ENCODE results near the gene FSTL4. TPM values are rescaled to one million over a fixed set of nuclear protein-coding genes. Genes with fewer than 3 reads are reported as not detected.

Gene FSTL4
- total and polyA plus RNA-seq, 2 of the 4 experiments (the other 2 are of a cell fraction) = 0.18 TPM; not detected in 1

DNA sequence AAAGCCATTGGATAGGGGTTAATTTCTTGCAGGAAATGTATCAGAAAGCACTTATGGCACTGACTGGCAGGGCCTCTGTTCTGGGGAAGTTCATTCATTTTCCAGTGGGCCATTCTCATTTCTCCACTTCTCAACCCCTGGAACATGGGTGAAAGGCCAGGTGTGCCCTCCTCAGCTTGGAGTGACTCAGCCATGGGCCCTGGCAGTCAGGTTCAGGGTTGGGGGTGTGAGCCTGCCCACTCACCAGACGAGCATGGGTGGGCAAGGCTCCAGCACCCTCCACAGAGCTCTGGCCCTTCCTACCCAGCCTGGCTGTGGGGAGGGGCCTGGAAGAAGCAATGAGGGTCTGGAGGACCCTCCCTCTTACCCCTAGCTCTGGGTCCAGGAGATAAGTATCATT lies 386.2 kb downstream of the FSTL4 start:
- in situ Hi-C loops (cut with MboI; ENCODE audit: low sequenced_read_pairs) = no loop called here
- Histone ChIP-seq H4K91ac (ENCODE audit: insufficient read depth, low read depth, low read length) (peak overlapping the region; percentile 62), H4K8ac (ENCODE audit: low read depth in 2 of 2, low read length in 2 of 2) (peak overlapping the region in 1 of 2 experiments; percentile 32; a peak in 1 of 4 replicates), H3K4ac (ENCODE audit: low read depth, low read length) (peak overlapping the region; percentile 81), H2AK5ac (ENCODE audit: low read depth, low read length) (peak overlapping the region; percentile 79), H2AK9ac (replicated peaks; ENCODE audit: low read depth, low read length, poor library complexity) (peak overlapping the region; percentile 3), H4K20me1 (ENCODE audit: insufficient read depth, low read length) (no peaks in the 10 kb centered on the region), H4K5ac (ENCODE audit: low read depth, low read length) (peak overlapping the region; percentile 75; the same call in 1 of the 2 replicates), H3K27me3 (ENCODE audit: control insufficient read depth, insufficient read depth, low read length) (no peaks in the 10 kb centered on the region), H3K23ac (ENCODE audit: low read depth, low read length) (peak overlapping the region; percentile 46; the same call in 1 of the 2 replicates), H3K4me1 (ENCODE audit: control insufficient read depth, insufficient read depth, low read length) (peaks cover 21% of the 10 kb centered on the region), H3K56ac (ENCODE audit: extremely low read depth, insufficient read depth, low read length) (no peak overlapping the region), H3K36me3 (ENCODE audit: control insufficient read depth, insufficient read depth, low read length) (no peaks in the 10 kb centered on the region), H3K9me1 (ENCODE audit: insufficient read depth, low read length) (peaks cover 13% of the 10 kb centered on the region; the same call in 1 of the 2 replicates), H3K4me2 (ENCODE audit: low read depth, low read length) (peak overlapping the region; percentile 61; the same call in 1 of the 2 replicates), H3K9me3 (ENCODE audit: control insufficient read depth, insufficient read depth, low read length) (no peaks in the 10 kb centered on the region), H2BK15ac (ENCODE audit: low read depth, low read length) (no peak overlapping the region), H3K14ac (replicated peaks; ENCODE audit: low read depth, low read length) (peak overlapping the region; percentile 41; the same call in 1 of the 2 replicates), H3K18ac (ENCODE audit: low read depth, low read length) (peak overlapping the region; percentile 97; the same call in 1 of the 2 replicates), H3K27ac (ENCODE audit: insufficient read depth, low read length) (peak overlapping the region; percentile 93; the same call in 1 of the 2 replicates), H3K79me1 (ENCODE audit: low read depth in 1 of 2, low read length in 2 of 2) (no peaks in the 10 kb centered on the region), H2BK120ac (ENCODE audit: low read depth, low read length) (peak overlapping the region; percentile 84), H3K4me3 (ENCODE audit: insufficient read depth, low read depth, low read length) (no peak overlapping the region), H2BK20ac (ENCODE audit: low read depth, low read length) (peak overlapping the region; percentile 76; the same call in 1 of the 2 replicates), H2AFZ (replicated peaks; ENCODE audit: low read length, poor library complexity) (peak overlapping the region; percentile 26), H2BK5ac (ENCODE audit: low read depth, low read length, poor library complexity, severe bottlenecking) (no peak overlapping the region), H3K9ac (ENCODE audit: low read depth, low read length) (no peak overlapping the region)
- TF ChIP-seq MAZ (IDR thresholded peaks at IDR 0.05; ENCODE audit: borderline replicate concordance, low read depth, low read length) (no peak), RFX5 (IDR thresholded peaks at IDR 0.05; ENCODE audit: low read depth, low read length) (no peak), MAFK (IDR thresholded peaks at IDR 0.05; ENCODE audit: low read depth, low read length) (no peak), FOS (IDR thresholded peaks at IDR 0.05; ENCODE audit: low read depth, low read length) (no peak), CHD1 (IDR thresholded peaks at IDR 0.05; ENCODE audit: low read depth, low read length) (no peak), MXI1 (IDR thresholded peaks at IDR 0.05; ENCODE audit: borderline replicate concordance, low read depth, low read length) (no peak), BHLHE40 (IDR thresholded peaks at IDR 0.05; ENCODE audit: low read depth, low read length) (no peak), CEBPB (IDR thresholded peaks at IDR 0.05; ENCODE audit: low read depth, low read length) (no peak), SMC3 (IDR thresholded peaks at IDR 0.05; ENCODE audit: low read depth, low read length) (no peak)
- TF ChIP-seq, protein P1, sequence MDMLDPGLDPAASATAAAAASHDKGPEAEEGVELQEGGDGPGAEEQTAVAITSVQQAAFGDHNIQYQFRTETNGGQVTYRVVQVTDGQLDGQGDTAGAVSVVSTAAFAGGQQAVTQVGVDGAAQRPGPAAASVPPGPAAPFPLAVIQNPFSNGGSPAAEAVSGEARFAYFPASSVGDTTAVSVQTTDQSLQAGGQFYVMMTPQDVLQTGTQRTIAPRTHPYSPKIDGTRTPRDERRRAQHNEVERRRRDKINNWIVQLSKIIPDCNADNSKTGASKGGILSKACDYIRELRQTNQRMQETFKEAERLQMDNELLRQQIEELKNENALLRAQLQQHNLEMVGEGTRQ (IDR thresholded peaks at IDR 0.05; ENCODE audit: low read depth, low read length) = no peak
- TF ChIP-seq, protein P2, sequence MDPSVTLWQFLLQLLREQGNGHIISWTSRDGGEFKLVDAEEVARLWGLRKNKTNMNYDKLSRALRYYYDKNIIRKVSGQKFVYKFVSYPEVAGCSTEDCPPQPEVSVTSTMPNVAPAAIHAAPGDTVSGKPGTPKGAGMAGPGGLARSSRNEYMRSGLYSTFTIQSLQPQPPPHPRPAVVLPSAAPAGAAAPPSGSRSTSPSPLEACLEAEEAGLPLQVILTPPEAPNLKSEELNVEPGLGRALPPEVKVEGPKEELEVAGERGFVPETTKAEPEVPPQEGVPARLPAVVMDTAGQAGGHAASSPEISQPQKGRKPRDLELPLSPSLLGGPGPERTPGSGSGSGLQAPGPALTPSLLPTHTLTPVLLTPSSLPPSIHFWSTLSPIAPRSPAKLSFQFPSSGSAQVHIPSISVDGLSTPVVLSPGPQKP (IDR thresholded peaks at IDR 0.05; ENCODE audit: borderline replicate concordance, low read depth, low read length) = no peak
- TF ChIP-seq, protein P3, sequence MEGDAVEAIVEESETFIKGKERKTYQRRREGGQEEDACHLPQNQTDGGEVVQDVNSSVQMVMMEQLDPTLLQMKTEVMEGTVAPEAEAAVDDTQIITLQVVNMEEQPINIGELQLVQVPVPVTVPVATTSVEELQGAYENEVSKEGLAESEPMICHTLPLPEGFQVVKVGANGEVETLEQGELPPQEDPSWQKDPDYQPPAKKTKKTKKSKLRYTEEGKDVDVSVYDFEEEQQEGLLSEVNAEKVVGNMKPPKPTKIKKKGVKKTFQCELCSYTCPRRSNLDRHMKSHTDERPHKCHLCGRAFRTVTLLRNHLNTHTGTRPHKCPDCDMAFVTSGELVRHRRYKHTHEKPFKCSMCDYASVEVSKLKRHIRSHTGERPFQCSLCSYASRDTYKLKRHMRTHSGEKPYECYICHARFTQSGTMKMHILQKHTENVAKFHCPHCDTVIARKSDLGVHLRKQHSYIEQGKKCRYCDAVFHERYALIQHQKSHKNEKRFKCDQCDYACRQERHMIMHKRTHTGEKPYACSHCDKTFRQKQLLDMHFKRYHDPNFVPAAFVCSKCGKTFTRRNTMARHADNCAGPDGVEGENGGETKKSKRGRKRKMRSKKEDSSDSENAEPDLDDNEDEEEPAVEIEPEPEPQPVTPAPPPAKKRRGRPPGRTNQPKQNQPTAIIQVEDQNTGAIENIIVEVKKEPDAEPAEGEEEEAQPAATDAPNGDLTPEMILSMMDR (conservative IDR thresholded peaks at IDR 0.05; ENCODE audit: low read depth, low read length) = no peak
- CTCF ChIA-PET = no interaction called here
- intact Hi-C loops (cut with micrococcal nuclease) = loop anchor here (2.0 kb wide), 1 partner anchor 15 kb away; no protein-coding TSS in a partner anchor
- ATAC-seq (ENCODE audit: low read depth) = no peak
- WGBS, 2 experiments (ENCODE audit: extremely low coverage in 2 of 2, insufficient read length in 1 of 2) = no CpG with 5 or more reads among the region's 1 CpG
- POLR2A ChIA-PET (ENCODE audit: unreplicated experiment) = no interaction called here
- BruUV-seq (replicated peaks) = no TSS peak
- DNase-seq = no peak
- dilution Hi-C loops (cut with HindIII; ENCODE audit: low sequenced_read_pairs, unreplicated experiment) = no loop called here

Data from IMR-90 (cell line).